Activated CD4-positive, alpha-beta T cell treated with anti-CD3 and anti-CD28 coated beads for 48 hours (primary cell): ENCODE results near the gene CADM2.
A peak's percentile ranks its signal among the peaks of the same experiment; 100 is the strongest.

ENCODE experiments used
- DNase-seq: peaks from one replicate; pipeline ENCODE4 v3.0.0-alpha.2; 2020

CADM2 gene

GRCh38 chr3:85342915-85343314, 384.1 kb downstream of the CADM2 start:
- no peak for DNase-seq

GRCh38 chr3:85355572-85355971, 396.8 kb downstream of the CADM2 start:
- DNase-seq = no peak

- peak; percentile 11 for DNase-seq
Observed at GRCh38 chr3:85360742-85361387, 402.1 kb downstream of the CADM2 start.

- DNase-seq = no peak
Observed at GRCh38 chr3:85364296-85364909, 405.6 kb downstream of the CADM2 start.

DNA sequence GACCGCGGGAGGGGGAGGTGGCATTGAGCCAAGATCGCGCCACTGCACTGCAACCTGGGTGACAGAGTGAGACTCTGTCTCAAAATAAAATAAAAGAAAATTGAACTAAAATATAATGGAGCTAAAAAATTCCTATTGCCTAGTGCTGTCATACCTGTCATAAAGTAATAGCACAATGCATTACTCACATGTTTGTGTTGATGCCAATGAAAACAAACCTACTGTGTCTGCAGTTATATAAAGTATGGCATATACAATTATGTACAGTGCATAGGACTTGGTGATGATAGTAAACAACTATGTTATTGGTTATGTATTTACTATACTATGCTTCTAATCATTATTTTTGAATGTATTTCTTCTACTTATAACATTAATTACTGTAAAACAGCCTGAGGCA, 411.6 kb downstream of the CADM2 start:
- no peak for DNase-seq

GRCh38 chr3:85376131-85376530, 417.3 kb downstream of the CADM2 start:
- DNase-seq = no peak

- DNase-seq = no peak
Observed at GRCh38 chr3:85377115-85377514, 418.3 kb downstream of the CADM2 start.

GRCh38 chr3:85384372-85384771, 425.6 kb downstream of the CADM2 start:
- DNase-seq = no peak

DNA sequence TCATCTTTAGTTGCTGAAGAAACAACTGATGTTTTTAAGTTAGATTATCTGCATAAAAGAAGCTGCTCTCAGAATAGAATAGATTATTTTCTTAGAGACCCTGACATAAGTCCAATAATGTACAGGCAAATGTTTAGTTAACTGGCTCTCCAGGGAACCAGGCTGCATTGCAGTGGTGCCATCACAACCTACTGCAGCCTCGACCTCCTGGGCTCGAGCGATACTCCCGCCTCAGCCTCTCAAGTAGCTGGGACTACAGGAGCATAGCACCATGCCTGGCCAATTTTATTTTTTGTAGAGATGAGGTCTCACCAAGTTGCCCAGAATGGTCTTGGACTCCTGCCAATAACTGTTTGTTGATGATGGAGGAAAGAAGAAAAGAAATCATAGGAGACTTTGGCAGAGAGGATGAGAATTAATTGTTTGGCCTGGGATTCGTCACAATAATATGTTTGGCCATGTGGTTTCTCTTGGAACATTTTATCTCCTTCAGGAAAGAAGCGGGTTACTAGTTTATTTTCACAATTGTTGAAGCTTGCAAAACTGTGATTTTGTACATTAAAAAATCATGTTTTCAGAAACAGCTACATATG, 429.2 kb downstream of the CADM2 start:
- no peak for DNase-seq

DNA sequence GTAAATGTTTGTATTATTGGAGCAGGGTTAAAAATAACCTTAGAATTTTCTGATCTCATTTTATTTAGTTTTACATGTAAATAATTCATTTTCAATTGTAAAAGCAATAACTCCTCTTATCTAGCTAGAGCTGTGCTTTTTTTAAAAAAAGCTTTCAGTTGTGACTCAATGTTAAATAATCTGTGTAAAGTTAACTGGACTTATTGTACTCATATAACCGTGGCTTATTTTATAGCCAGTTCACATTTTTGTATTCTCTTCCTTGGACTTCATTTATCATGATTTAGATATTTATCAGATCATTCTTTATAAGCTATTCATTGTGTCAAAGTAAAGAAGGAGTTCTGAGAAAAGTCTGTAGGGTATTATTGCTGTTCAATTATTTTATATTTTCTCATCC, 435.6 kb downstream of the CADM2 start:
- no peak for DNase-seq

- DNase-seq = no peak
Observed at GRCh38 chr3:85397434-85397833, 438.6 kb downstream of the CADM2 start.

DNA sequence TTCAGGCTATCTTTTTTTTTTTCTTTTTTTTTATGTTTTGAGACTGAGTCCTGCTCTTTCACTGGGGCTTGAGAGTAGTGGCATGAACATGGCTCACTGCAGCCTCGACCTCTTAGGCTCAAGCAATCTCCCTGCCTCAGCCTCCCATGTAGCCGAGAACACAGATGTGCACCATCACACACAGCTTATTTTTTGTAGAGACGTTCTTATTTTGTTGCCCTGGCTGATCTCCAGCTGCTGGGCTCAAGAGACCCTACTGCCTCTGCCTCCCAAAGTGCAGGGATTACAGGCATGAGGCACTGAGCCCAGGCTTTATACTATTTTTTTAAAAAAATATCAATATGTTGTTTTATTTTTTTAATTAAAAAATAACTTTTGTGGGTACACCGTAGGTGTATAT, 467.3 kb downstream of the CADM2 start:
- DNase-seq = no peak

DNA sequence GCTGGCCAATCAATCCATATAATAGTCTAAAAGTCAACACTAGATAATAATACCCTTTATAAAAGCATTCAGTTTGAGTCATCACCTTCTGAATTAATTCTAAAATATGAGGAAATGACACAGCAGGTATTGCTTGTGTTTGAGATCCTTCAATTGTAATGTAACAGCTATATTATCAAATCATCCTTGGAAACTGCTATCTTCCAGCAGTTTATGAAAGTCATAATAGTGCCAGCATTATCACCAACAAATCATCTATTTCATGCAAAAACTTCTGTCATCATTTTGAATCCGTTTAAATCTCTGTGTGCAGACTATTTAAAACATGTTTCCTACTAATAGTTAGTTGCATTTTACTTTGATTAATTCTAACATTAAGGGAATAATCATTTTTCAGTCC, 468.7 kb downstream of the CADM2 start:
- no peak for DNase-seq

DNA sequence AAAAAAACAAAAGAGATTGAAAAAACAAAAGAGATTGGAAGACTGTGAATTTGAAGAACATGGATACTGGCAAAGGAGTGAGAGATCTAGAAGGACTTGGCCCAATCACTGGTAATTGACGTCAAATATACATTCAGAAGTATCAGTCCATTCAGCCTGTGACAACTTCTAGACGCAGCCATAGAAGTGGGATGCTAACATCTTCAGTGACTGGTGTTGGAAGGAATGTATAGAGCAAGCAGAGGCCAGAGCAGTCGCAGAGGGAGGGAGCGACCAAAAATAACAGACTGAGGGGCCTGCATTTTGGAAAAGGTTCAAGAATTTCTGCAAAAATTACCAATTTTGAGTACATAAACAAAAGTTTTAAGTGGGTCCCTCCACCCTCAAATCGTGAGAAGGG, 473.3 kb downstream of the CADM2 start:
- no peak for DNase-seq

- no peak for DNase-seq
Observed at GRCh38 chr3:85433319-85433718, 474.5 kb downstream of the CADM2 start.

DNA sequence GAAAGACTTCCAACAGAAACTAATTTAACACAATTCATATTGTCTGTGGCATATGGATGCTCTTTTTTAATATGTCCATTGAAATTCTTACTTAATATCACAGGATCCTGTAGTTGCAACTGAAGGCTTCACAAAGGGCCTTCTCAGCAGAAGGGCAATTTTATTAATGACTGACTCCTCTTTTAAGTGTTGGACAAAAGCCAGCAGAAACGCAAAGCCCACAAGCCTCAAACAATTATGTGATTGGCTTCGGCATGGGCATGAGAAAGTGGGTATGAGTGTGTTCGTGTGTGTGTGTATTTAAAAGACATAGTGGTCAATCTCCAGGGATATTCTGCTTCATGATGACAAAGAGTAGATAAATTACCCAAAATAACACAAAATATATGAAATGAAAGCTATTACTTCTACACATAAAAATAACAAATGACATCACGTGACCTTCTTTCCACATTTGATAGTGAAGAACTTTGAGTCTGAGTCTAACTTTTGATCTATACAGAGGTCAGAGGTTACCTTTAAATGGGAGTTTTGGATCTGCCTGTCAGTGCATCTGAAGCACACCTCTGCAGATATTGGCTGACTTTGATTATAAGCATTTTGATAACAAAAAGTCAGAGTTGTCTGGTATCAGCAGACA, 496.9 kb downstream of the CADM2 start:
- DNase-seq = no peak

DNA sequence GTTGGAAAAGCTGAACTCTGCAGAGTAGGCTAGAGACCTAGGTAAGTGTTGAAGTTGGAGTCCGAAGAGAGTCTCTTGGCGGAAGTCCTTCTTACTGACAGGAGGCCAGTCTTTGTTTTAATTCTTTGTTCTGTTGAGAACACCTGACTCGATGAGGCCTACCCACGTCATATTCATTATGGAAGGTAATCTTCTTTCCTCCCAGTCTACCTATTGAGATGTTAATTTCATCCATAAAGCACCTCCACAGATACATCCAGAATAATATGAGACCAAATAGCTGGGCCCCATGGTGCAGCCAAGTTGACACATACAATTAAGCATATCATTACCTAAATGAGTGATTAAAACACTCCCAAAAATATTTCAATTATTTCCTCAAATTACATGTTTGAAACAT, 515.5 kb downstream of the CADM2 start:
- no peak for DNase-seq

DNA sequence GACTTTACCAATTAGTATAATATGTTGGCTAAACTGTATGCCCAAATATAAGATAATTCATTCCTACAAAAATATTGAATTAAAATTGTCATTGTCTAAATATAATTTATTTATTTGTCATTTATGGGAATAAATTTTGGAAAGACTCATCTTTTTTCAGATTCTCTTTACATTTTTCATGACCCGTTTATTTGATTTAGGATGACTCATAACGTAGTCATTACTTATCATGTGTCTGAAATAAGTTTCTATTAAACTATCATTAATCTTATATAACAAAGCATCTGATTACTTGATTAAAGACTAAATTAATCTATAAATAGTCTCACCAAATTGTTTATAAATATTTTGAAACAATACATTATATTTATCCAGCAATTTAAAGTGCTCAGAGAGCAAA, 516.6 kb downstream of the CADM2 start:
- no peak for DNase-seq

DNA sequence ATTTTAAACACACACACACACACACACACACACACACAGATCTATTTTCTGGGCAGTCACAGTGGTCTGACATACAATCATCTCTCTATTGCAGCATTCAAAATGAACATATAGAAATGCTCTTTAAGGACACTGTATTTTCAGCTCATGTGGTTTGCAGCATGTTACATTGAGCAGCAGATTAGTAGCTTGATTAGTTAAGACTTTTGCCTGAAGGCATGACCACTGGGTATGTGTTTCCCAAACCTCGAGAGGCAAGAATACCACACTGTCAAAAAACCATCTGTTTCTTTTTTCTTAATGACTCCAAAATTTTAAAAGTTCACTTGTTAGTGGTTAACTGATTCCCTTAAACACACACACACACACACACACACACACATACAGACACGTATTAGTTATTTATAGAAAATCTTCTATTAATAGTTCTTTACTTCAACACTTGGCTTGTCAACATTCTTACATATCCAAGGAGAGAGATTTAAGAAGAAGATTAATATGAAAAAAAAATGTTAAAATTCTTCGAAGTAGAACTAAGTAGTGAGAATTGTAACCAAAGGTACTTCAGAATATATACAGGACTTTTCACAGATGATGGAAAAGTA, 518.2 kb downstream of the CADM2 start:
- DNase-seq = no peak

DNA sequence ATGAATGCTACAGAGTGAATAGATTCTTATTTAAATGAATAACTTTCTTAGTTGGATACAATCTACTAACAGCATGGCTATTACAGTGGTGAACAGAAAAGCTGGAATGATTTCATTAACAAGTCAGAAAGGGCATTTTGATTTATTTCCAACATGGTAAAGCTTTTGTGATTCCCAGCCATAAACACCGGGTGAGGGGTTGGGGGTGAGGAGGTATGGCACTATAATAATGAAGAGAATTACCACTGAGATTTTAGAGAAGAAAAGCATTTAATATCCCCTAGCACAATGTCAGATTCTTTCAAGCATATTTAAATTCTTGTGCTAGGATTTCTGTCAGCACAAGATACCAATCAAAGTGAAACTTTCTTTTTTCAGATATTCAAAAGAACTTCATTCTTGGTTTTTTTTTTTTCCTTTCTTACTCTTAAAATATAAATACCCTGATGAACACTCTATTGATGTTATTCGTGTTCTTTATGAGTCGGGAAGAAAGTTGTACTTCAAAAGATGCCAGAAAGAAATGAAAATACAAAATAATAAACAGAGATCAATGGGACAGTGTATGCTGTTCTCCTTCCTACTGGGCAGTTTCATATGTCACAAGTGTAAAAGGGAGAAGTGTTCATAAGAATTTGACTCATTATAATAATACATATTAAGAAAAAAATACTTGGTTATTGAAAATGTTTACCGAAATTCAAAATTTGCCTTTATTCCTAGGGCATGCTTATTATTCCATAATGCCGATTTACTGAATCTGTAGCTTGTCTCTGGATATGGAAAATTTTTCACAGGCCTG, 522.8 kb downstream of the CADM2 start:
- DNase-seq = no peak

DNA sequence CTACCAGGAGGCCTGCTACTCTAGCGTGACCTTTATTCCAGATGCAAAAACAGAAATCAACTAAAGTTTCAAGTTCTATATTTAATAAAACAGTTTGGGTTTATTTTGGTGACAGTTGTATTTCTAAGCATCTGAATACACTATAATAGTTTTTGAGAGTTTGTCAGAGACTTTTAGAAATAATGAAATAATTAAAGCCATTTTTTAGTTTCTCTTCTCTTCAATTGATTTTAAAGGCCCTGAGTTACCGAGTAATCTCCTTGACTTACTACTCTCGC, 523.4 kb downstream of the CADM2 start:
- no peak for DNase-seq

DNA sequence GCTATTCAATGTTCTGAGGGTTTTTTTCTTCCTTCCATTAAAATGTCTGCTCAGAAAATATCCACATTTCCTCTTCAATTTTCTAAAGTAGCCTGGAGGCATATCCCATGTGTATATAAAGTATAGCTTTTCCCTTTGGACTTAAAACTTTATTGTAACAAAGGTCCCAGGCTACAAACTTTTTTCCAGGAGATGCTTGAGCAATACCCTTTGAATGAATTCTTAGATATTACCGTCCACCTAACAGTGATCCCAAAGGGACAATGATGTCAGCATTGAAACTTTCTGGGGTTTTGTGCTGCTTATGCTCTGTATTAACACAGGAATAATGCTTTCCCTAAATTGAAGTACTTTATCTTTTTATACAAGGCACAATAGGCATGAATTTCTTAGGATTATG, 525.2 kb downstream of the CADM2 start:
- no peak for DNase-seq

- DNase-seq = no peak
Observed at GRCh38 chr3:85487375-85487774, 528.6 kb downstream of the CADM2 start.
